Left cardiac atrium (tissue), 4 donors: ENCODE measurements around the gene RRP8. TPM values are rescaled to one million over a fixed set of nuclear protein-coding genes. Genes with fewer than 3 reads are reported as not detected.

Source experiments
- ATAC-seq, 2 donors: fragments of 200-7000 bp; cut with Tn5 transposase; one replicate each; pipeline ENCODE4 v1.9.1; 2020; ENCODE audit warnings: mild to moderate bottlenecking in 2 of 2, moderate library complexity in 2 of 2
- DNase-seq: peaks from one replicate; pipeline ENCODE4 v3.0.0-alpha.2; 2020
- intact Hi-C, 2 donors: fragments of 100-400 bp; cut with DNase I; formaldehyde crosslinking; loops; one replicate each; pipeline versions ENCODE4 v1.14.1 to v1.15.1; 2022 to 2023
- long read RNA-seq: library from polyadenylated mRNA; unstranded; transcript quantifications from one replicate; pipeline ENCODE4 v2.0.0, GENCODE V29; 2021
- total RNA-seq, 2 donors: library from RNA; stranded (reverse); fragmentation: NEBNext Ultra II Directional; extraction: Animal tissue kit (Norgen Biotek cat#: 25700); gene quantifications; one replicate each; pipeline ENCODE4 v1.2.1, GENCODE V29; 2021
- donor health status: DM: no; HTN: yes; CAD: no.
- donor health status: DM: no; HTN: yes; CAD: no; lungs with severe emphysema.
- donor health status: DM: yes; HTN: yes; CAD: no.
- donor health status: Dilated cardiomyopathy.

RRP8 gene
- 10 to 100 TPM; 14.2 to 18.0 TPM for total RNA-seq
- long read RNA-seq, full-length matches to known transcripts, result 15 of 21 reads
- long read RNA-seq, partial matches to known transcripts, result 0 of 21 reads
- long read RNA-seq, other reads (novel, unspliced or antisense), result 6 of 21 reads

DNA sequence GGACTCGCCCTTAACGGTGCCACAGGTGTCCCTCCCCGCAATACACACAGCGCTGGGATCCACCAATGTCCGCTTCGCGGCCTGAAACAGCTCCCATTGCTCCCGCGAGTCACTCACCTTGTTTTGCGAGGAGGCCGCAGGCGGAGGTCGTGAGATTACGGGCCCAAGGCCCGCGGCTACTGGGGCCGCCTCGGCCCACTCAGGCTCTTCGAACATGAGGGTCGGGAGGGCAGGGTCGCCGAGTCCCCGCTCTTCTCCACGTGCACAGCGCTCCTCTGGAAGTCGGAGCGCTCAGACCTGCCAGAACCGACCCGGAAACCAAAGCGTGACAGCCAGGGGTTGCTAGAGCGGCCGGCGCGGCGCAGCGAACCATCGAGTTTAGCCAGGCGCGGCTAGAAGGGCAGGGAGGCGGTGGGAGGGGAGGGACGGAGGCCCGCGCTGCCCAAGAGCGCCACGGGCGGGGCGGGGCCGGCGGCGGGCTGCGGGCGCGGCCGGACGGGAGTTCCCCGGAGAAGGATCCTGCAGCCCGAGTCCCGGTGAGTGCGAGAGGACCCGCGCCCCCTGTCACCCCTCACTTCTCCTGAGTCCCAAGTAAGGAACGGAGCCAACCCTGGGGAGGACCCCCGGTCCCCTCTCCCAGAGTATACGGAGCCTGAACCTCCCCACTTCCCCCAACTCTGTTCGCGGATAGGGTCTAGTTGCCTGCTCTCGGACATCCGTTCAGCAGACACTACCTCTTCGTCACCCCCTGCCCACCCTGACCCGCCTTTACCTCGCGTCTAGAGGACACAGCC lies at the start of gene RRP8, which contains the start of gene ILK:
Gene RRP8, minus strand, starts transcription at position 330 of the 794 bp plus-strand sequence. Its CDS starts 114 bp downstream, at position 216.
Gene ILK, plus strand, starts transcription at position 488 of the 794 bp plus-strand sequence. CDS start 498 bp downstream, outside the sequence.
- DNase-seq (peak; percentile 94), ATAC-seq (peak; percentile 91 to 92)
- intact Hi-C loops, result loop anchor here in 1 of 2 donors (5.0 kb wide), 1 partner anchor 79 kb away; the partner anchor contains the start of gene MRPL17

DNA sequence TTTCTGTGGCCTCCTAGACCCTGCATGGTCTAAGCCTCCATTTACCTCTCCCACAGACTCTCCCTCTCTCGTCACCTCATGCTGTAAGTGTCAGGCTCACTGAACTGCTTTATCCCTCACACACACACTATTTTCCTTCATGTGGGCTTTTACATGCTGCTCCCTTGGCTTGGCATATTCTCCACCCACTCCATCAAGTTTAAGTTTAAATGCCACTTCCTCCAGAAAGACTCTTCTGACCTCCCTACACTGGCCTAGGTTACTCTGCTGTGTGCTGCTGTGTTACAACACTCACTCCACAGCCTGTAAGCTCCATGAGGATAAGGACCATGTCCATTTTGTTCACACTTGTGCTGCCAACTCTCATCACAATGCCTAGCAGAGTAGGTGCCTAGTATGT lies 49.7 kb upstream of the RRP8 start:
- ATAC-seq, result no peak
- intact Hi-C loops, result no loop called here
- DNase-seq, result no peak

DNA sequence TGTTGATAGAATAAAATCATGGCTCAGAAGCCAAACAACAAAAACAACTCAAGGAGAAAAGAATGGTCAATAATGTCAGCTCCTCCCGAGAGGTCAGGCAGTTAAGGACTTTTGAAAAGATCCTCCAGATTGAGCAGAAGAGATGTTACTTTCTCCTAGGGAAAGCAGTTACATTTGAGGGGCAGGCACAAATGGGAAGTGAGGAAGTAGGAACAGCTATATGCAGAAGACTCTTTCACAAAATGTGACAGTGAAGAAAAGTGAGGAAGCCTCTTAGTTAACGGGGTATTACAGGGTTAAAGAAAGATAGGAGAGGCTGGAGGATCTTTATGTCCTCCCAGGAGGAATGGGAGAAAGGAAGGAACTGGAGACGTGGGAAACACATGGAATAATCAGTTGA lies 48.8 kb upstream of the RRP8 start:
- intact Hi-C loops, result no loop called here
- DNase-seq (no peak), ATAC-seq (no peak)

DNA sequence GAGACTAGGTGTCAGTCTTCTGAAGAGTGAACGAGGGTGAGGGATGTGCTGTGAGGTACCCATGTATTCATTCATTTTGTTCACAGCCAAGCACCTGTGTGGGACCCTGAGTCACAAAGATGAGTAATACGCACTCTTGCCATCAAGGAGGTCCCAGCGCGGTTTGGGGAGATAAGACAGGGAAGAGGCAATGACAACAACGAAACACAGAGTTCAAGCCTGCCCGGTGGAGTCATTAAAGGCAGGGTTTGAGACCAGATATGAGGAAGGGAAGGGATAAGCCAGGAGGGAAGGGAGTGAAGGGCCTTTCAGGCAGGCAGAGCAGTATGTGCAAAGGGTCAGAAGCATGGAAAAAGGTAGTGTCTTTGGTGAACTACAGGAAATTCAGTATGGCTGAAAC lies 47.6 kb upstream of the RRP8 start:
- intact Hi-C loops, result no loop called here
- ATAC-seq, result no peak

DNA sequence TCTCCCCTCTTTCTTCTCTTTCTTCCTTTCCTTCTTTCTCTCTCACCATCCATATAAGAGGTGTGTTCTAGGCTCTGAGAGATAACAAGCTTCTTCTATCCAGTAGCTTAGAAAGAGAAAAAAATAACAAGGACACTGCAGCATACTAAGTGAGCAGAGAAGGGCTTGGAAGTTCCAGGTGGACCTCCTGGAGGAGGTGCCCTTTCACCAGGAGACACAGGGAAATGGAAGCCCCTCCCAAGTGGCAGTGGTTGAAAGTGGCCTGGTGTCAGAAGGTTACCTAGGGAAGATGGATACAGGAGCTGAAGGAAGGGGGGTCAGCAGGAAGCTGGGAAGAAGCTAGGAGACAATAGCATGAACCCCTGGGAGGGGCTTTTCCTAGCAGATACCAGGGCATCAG lies 46.7 kb upstream of the RRP8 start:
- DNase-seq (no peak), ATAC-seq (no peak)
- intact Hi-C loops, result no loop called here

More for the DNA sequence above, 47.6 kb upstream of the RRP8 start:
- no peak for DNase-seq

DNA sequence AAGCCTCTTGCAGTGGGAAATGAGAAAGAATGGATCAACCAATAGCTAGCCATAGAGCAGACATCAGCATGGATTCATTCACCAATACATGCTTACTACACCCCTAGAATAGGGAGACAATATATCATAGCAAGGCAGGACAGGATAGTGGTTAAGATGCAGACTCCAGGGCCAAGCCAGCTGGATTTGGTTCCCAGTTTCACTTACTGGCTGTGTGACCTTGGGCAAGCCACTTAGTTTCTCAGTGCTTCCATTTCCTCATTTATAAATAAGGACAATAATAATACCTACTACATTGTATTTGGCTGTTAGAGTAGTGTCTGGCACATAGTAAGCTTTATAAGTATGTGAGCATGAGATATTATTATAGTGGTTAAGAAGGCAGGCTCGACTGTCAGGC lies 45.1 kb upstream of the RRP8 start:
- ATAC-seq (no peak), DNase-seq (no peak)
- intact Hi-C loops, result no loop called here

DNA sequence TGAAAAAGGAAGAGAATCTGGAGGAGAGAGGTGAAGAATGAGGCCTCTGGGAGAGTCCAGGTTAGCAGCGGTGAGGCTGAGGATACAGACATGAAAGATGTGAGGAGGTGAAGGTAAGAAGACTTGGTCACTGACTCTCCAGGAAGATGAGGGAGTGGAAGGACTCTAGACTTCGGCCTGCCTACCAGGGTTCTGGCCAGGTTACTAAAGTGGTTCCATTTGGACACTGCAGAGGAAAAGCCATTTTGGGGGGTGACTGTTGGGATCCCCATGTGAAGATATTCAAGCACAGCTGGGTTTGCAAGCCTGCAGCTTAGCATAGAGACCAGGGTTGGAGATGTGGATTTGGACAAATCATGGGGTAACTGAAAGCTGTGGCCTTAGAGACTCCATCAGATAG lies 44.4 kb upstream of the RRP8 start:
- ATAC-seq (no peak), DNase-seq (no peak)
- intact Hi-C loops, result no loop called here

DNA sequence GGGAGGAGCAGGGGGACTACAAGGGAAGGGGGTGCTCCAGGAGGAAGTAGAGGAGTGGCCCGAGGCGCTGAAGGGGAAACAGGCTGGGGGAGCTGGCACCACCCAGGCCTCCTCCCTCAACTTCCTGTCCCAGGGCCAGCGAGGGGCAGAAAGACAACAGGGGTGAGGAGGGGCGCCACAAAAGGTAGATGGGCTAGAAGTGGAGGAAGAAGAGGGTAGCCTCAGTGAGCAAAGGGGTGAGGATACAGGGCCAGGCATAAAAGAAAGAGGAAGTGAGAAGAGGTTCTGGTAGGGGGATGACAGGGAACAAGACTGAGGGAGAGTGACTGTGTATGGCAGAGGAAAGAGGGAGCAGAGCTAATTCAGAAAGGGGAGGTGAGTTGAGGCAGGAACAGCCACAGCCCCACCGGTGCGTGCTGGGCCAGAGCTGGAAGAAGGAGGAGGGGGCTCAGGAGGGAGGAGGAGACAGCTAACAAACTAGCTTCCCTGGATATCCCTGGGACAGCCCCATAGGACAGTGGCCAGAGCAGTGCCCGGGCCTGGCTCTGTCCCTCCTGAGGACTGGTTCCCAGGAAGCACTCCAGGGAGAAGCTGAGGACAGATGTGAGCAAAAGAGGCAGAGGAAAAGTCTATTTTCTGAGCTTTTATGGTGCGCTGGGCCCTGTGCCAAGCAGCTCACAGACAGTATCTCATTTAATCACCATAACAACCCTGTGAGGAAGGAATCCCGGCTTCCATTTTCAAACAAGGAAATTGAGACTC lies 43.7 kb upstream of the RRP8 start:
- intact Hi-C loops, result no loop called here
- ATAC-seq, result peak; percentile 14 to 40
- peak; percentile 67 for DNase-seq

DNA sequence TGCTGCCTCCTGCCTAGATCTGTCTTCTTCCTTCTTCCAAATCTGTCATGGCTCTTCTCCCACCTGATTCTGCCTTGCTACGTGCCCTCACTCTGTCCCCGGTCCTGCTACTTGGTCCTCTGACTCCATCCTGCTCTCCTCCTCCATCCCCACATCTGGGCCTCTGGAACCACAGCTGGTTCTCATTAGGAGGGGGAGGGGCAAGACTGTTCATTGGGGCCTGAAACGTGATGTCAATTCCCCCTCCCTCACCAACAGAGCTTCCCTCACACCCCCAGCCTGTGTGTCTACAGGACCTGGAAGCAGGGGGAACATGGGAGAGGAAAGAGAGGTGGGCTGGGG lies 43.1 kb upstream of the RRP8 start:
- intact Hi-C loops, result no loop called here
- ATAC-seq (peak; percentile 40 to 71), DNase-seq (no peak)

DNA sequence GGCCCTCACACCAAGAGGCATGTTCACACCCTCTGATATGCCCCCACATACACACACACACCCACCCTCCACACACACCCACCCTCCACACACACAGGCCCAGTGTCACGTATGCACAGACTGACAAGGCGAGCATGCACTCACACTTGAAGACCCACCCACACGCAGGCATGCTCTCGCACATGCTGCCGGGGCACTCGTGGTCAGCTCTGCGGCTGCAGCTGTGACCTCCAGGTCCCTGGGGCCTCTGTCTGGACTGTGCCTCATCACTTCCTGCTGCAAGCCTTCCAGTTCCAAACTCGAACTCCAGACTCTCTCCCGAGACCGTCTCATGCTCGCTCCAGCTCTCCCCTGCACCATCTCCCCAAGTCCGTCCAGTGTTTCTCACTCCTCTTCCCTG lies 42.7 kb upstream of the RRP8 start:
- intact Hi-C loops, result no loop called here
- ATAC-seq (peak; percentile 81 to 85), DNase-seq (peak; percentile 77)

DNA sequence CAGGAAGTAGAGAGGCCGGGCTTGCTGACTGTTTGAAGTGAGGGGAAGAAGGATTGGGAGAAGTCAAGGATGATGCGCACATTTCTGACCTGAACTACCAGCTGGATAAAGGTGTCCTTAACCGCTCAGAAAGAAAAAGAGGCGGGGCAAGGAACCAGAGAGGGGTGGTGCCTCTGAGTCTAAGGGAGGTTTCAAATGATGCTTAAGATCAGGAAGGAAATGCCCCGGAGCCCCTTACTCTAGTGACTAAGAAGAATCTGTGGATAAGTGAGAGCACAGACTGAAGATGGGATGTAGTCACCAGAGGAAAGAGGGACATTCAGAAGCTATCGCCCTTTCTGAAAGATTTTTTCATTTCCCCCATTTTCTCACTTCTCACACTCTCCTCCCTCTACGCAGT lies 39.5 kb upstream of the RRP8 start:
- intact Hi-C loops, result no loop called here
- DNase-seq, result no peak
- ATAC-seq, result no peak

DNA sequence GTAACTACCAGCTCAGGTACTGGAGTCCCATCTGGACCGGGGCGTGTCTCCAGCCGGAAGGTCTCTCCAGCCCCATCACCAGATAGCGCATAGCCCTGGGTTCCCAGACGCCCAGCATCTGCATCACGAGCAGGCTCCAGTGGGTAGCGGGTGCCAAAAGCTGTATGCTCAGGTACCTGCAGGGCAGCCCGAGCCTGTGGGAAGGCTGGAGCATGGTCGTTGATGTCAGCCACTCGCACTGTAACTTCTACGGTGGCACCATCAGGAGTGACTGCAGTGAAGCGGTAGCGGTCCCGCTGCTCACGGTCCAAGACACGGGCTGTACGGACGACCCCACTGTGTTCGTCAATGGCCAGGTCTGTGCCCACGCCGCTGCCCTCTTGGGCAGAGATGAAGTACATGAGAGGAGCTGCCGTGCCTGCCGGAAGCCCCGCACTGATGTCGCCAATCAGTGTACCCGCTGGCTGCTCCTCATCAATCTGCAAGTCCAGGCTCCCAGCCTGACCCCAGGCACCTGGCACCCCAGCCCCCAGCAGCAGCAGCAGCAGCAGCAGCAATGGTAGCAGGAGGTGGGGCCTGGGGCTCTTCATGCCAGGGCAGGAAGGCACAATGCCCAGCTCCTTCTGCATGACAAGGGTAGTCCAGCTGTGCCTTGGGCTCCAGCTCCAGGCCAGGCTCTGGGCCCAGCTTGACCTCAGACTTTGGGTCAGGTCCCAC lies 37.7 kb upstream of the RRP8 start:
- no peak for ATAC-seq
- intact Hi-C loops, result no loop called here
- no peak for DNase-seq

DNA sequence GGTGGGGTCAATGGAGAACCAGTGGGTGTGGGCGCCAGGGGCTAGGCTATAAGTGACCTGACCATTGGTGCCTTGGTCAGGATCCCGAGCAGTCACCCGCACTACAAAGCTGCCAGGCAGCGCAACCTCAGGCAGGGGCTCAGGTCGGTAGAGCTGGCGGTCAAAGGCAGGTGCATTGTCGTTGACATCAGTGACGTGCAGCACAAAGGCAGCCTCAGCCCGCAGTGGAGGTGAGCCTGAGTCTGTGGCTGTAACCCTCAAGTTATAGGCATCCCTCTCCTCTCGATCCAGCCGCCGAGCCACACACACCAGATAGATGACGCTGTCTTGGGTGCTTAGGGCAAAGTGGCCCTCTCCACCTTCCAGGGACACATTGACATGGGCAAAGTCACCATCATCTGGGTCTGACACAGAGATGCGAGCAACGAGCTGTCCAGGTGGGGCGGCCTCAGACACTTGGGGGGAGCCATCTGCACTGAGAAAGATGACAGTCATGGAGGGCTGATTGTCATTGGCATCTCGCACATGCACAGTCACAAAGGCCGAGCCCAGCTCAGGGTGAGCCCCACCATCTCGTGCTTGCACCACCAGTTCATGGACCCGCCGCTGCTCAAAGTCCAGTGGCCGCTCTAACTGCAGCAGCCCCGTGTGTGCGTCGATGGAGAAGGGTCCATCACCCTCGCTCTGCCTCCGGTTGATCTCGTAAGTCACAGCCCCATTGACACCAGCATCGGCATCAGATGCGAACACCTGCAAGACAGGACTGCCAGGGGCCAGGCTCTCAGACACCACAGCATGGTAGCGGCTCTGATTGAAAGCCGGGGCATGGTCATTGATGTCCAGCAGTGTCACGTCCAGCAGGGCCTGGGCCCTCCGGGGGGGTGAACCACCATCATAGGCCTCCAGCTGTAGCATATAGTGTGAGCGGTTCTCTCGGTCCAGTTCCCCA lies 36.9 kb upstream of the RRP8 start:
- no peak for DNase-seq
- intact Hi-C loops, result no loop called here
- no peak for ATAC-seq

DNA sequence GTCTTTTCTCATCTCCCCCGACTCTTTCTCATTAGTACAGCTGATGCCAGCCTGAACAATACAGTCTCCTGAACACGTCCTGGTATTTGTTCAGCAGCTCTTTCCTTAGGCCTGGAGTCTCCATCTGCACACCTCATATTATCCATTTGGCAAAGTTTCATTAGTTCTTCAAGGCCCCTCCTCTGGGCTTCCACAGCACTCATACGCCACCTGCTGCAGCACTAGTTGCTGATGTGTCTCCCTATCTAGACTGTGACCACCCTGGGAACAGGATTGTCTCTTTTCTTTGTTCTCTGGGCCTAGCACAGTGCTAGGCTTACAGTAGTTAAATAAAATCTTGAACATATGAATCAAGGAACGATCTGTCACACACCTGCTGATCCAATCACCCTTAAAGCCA lies 35.0 kb upstream of the RRP8 start:
- intact Hi-C loops, result no loop called here
- ATAC-seq, result no peak
- DNase-seq, result no peak

DNA sequence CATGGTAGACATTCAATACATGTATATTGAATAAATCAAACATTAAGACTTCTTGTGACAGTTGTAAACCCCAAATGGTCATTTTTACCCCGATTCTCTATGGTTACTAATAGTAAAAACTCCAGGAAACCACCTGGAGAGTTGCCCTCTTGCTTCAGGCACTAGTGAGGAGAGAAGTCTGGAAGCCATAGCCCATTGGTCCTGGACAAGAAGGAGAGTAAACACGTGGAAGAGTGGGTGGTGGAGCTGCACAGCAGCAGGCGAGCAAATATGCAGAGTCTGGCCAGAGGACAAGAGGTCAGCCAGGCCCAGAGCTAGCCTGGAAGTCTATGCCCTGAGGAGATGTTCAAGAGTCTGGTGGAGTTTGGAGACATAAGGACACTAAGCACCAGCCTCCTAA lies 34.5 kb upstream of the RRP8 start:
- ATAC-seq, result peak; percentile 76 to 78
- peak; percentile 58 for DNase-seq
- intact Hi-C loops, result no loop called here

DNA sequence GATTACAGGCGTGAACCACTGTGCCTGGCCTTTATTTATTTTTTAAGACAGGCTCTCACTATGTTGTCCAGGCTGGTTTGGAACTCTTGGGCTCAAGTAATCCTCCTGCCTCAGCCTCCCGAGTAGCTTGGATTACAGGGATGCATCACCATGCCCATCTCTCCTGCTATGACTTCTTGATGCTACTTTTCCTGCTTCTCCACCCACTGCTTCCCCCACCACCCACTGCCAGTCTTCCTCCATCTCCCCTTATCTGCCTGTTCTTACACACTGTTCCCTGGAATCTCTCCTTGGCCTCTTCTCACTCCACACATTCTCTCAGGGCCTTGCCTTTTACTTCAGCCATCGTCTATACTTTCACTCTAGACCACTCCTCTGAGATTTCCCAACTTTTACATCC lies 33.1 kb upstream of the RRP8 start:
- DNase-seq (no peak), ATAC-seq (no peak)
- intact Hi-C loops, result no loop called here

DNA sequence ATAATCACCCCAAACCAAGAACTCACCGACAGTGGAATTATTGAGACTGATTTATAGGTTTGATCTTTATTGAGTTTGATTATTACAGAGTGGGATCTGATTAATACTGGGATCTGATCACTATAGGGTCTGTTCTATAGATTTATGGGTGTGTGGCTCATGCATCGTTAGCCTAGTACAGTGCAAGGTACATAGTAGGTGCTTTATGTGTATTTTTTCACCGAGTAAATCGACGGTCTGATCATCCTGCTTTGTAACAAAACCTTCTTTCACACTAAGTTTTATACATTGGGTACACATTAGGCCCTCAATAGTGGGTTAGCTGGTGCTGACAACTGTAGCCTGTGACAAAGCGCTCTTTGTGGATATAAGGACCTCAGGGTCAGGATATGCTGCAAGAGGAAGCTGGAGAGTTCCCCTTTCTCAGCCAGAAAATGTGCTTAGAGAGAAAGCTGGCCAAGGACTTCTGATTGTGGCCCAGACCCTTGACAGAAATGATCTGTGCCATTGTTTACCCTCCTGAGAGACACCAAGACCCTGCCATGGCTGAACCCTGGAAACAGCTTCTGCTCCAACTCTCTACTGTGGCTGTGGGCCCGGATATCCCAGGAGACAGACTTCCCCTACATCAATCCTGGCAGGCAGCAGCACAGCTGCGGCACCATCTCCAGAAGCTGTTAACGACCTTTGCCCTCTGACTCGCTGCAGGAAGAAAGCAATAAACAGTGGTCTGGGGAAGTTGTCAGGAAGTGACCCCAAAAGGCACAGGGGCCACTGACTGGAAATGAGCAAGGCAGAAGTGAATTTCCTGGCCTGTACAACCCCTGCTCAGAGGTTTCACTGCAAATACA lies 31.9 kb upstream of the RRP8 start:
- intact Hi-C loops, result no loop called here
- ATAC-seq (peak; percentile 59 to 68), DNase-seq (peak; percentile 80)

DNA sequence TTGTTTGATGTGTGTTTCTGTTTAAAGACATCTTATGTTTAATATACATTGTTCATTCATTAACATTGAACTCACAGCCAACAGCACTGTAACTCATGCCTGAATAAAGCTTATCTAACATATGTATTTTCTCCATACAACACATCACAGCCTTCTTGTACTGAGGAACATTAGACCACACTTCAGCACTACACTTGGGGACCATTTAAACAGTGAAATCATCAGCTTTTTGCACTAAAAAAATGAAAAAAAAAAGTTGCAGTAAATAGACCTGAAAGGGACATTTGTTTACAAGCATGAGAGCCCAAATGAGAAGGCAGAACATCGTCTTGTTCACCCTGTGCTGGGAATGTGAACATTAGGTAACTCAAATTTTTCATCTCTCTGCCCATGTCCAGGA lies 31.1 kb upstream of the RRP8 start:
- intact Hi-C loops, result no loop called here
- DNase-seq, result no peak
- ATAC-seq, result no peak
